ENCODE results near the gene BABAM2.

- TF ChIP-seq EZH2 (IDR thresholded peaks at IDR 0.05; ENCODE audit: insufficient read depth, poor library complexity, severe bottlenecking) = no peak
- TF ChIP-seq EZH2phosphoT487 (IDR thresholded peaks at IDR 0.05; ENCODE audit: insufficient read depth, low read depth) = no peak
Measured at GRCh38 chr2:28348149-28348567, 457.6 kb downstream of the BABAM2 start.
